GM19043 (cell line): Measurements from ENCODE around the gene IL21R.

Source experiments
- ATAC-seq: cut with Tn5 transposase; IDR thresholded peaks from one replicate; pipeline ENCODE4 v1.9.1; 2021; ENCODE audit warnings: low read depth; ENCODE audit not compliant: unreplicated experiment

The IL21R gene

GRCh38 chr16:27460663-27461482, 58.9 kb downstream of the IL21R start:
- no peak for ATAC-seq

- ATAC-seq, result no peak
Observed at GRCh38 chr16:27461483-27462171, 59.7 kb downstream of the IL21R start.

GRCh38 chr16:27462200-27462845, 60.3 kb downstream of the IL21R start:
- no peak for ATAC-seq

- ATAC-seq, result no peak
Observed at GRCh38 chr16:27462846-27463682, 61.1 kb downstream of the IL21R start.

DNA sequence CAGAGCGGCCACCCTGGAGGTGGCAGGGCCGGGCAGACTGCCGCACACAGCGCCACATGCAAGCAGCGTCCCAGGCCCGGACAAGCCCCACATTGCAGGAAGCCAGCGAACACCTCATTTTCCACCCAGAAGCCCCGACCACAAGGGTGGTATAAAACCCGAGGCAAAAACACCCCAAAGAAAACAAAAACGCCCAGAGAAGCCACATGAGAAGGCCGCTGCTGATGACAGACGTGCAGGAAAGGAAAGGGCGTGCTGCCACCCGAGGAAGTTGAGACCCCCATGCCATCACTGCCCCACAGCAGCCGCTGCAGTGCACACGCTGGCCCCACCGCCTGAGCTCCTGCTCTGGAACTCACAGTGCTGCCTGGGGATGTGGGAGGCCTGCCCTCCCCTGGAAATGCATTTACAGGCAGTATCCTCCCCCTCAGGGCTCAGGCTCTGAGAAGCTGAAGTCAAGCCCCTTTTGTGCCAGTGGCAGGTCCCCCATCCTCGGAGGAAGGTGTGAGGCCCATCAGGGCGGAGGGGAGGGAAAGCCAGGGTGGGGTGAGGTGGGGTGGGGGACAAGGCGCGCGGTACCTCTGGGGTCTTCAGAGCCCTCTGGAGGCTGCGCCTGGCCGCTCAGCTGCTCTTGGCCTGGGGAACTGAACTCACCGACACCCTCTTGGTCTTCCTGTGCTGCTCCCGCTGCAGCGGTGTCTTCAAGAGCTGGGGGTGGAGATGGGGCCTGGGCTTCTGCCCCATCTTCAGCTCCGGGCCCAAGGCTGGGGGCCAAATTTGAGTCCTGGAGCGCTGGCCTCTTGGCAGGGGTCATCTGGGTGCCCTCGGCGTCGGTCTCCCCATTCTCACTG, 62.0 kb downstream of the IL21R start:
- ATAC-seq, result no peak

- ATAC-seq, result no peak
Observed at GRCh38 chr16:27464626-27465482, 62.9 kb downstream of the IL21R start.

- no peak for ATAC-seq
Observed at GRCh38 chr16:27465483-27465879, 63.5 kb downstream of the IL21R start.

GRCh38 chr16:27468941-27469531, 67.1 kb downstream of the IL21R start:
- no peak for ATAC-seq

DNA sequence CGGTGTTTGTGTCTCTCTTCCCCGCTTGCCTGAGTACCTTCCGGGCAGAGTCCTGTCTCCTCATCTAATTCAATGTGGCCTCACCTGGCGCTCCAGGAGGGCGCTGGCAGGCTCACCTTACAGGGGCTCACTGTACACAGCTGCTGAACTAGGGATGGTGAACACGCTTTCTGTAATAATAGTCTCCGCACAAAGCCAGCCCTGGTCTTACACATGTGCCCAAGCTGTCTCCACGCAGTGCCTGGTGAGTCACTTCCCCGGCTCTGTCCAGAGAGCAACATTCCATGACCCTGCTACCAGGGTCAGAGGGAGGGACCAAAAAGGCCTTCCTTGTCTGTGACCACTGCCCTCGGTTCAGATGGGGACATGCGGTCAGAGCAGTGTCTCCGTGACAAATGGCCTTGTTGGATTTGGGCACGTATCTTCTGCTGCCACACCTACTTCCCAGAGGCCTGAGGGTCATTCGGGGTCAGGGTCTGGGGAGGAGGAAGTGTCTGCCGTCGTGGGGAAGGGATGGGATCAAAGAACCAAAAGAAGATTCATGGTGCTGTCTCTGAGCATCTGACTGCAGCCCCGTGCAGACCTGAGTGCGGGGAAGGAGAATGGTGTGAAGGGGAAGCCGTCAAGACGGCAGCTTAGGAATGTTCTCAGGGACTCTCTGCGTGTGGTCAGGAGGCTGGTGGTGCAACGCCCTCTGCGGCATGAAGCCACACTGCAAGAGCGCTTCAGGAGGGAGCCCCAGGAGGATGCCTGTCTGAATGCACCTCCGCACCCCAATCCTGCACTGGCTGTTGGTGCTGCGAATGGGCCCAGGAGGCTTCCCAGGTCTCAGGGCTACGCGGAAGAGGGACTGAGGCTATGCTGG, 68.8 kb downstream of the IL21R start:
- no peak for ATAC-seq

GRCh38 chr16:27471661-27472060, 69.7 kb downstream of the IL21R start:
- ATAC-seq, result no peak

- no peak for ATAC-seq
Observed at GRCh38 chr16:27472091-27473020, 70.4 kb downstream of the IL21R start.

DNA sequence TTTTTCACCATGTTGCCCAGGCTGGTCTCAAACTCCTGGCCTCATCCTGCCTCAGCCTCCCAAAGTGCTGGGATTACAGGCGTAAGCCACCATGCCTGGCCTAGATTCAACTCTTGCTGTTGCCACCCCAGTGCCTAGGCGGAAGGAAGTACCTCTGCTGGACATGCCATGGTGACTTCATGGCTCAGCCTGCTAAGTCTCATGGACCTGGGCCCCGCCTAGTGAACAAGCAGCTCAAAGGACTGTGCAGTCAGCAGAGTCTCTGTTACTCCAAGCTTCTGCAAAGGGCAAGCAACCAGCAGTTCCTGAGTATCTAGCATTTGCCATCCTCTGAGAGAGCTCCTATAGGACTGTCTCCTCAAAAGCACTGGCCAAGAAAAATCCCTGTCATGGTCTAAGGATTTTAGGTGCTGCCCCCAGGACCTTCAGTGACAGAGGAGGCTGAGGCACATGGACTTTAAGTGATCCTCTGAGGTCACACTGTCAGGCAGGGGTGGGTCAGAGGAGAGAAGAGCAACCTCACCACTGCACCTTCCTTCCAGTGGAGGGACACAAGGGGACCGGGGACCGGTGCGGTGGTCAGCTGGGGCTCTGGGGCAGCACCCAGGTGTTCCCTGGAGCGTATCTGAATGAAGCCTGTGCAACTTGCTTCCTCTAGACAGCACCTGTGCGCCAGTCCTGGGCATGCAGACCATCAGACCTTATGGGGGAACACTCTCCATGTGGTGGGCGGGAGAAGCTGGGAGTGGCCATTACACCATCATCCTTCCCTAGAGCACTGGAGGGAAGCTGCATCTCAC, 71.3 kb downstream of the IL21R start:
- ATAC-seq, result no peak

DNA sequence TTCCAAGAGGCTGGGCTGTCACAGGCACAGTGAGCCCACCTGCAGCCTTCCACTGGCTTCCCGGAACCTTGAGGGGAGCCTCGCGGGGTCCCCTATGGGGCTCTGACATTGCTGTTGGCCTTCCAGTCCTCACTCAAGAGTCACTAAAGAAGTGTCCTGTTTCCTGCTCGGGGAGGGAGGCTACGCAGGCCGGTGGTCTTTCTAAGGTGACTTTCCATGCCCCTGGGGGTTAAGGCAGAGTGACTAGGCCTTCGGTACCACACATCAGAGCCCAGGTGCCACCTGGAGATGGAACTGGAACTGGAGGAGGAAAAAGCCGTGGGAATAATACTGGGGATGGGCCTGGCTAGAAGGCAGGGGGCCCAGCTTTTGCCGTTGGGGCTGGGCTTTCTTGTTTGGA, 72.1 kb downstream of the IL21R start:
- ATAC-seq, result no peak

DNA sequence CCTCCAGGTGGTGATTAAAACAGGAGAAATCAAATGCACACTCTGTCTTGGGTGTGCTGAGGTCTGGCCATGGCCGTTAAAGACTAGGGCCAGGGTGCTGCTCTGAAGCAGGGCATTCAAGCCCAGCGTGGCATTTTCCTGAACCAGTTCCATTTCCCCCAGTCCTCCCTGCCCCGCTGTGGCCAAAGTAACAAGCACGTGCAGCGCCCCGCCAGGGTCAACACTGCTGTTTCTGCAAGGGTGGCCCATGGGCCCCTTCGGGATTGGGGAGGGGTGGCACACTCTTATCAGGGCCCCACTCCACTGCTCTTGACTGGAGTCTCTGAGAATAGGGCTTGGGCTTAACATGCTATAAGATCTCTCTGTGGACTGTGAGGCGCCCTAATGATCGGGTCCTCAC, 72.9 kb downstream of the IL21R start:
- ATAC-seq, result no peak

DNA sequence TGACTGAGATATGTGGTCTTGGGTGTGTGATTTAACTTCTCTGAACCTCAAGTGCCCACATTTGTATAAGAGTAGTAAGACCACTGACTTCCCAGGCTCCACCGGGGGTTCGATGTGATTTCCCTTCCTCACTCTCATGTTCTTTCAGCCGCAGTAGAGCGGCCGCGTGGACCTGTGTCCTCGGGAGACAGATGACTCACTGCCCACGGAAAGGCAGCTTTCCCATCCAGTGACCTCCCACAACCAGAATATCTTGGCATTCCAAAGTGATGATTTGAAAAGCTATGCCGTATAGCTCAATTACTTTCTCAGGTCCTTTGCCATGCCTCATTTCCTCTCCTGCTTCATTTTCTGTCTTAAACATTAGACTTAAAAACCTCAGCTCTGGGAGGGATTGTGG, 73.6 kb downstream of the IL21R start:
- ATAC-seq, result no peak

GRCh38 chr16:27476240-27476639, 74.3 kb downstream of the IL21R start:
- ATAC-seq, result no peak
